Adipocyte (in vitro differentiated cells): ENCODE data around the gene DIP2B.
"Not testable (repeated sequence)": the region's sequence is repeated elsewhere in the genome, so short reads cannot be mapped to it uniquely, and the experiment has no call there.

ENCODE experiments used
- DNase-seq: peaks from one replicate; pipeline ENCODE4 v3.0.0-alpha.2; 2015; ENCODE audit warnings: low read depth
- H3K27me3 ChIP-seq: replicated peaks from 2 replicates; pipeline ENCODE4 v1.7.0; 2013; ENCODE audit warnings: mild to moderate bottlenecking, low read length, moderate library complexity; ENCODE audit not compliant: control insufficient read depth, insufficient read depth
- H3K36me3 ChIP-seq: 2 replicates; pipeline ENCODE4 v1.7.0; 2013; ENCODE audit warnings: low read length, mild to moderate bottlenecking, moderate library complexity; ENCODE audit not compliant: control insufficient read depth, insufficient read depth, severe bottlenecking
- H3K4me1 ChIP-seq: 2 replicates; pipeline ENCODE4 v1.7.0; 2013; ENCODE audit warnings: mild to moderate bottlenecking, low read length, moderate library complexity; ENCODE audit not compliant: control insufficient read depth, insufficient read depth
- H3K4me3 ChIP-seq: 2 replicates; pipeline ENCODE4 v1.7.0; 2013; ENCODE audit warnings: mild to moderate bottlenecking, low read length, moderate library complexity
- H3K9ac ChIP-seq: 2 replicates; pipeline ENCODE4 v1.7.0; 2013; ENCODE audit warnings: mild to moderate bottlenecking, low read length, moderate library complexity
- H3K9me3 ChIP-seq: 2 replicates; pipeline ENCODE4 v1.7.0; 2013; ENCODE audit warnings: mild to moderate bottlenecking, low read length, moderate library complexity; ENCODE audit not compliant: control insufficient read depth

Gene DIP2B

DNA sequence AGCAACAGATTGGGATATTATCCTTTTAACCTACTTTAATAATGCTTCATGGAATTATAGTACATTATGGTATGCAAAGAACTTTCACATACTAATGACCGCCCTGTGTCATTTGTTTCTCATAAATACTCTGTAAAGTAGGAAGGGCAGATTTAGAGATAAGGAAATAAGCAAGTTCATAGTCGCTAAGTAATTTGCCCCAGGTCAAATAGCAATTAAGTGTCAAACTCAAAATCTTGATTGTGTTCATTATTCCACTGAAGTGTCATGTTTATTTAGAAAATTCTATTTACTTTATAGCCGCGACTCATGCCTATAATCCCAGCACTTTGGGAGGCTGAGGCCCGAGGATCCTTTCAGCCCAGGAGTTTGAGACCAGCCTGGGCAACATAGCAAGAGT lies 160.4 kb downstream of the DIP2B start:
- Histone ChIP-seq H3K27me3 (no peaks in the 10 kb centered on the region), H3K9me3 (no peaks in the 10 kb centered on the region), H3K9ac (no peak overlapping the region), H3K4me1 (peaks cover 5% of the 10 kb centered on the region), H3K36me3 (peaks cover 2% of the 10 kb centered on the region), H3K4me3 (no peak overlapping the region)
- no peak for DNase-seq

- peaks cover 2% of the 10 kb centered on the region for H3K36me3 ChIP-seq
- no peaks in the 10 kb centered on the region for H3K9me3 ChIP-seq
- H3K4me1 ChIP-seq: peaks cover 5% of the 10 kb centered on the region
- no peaks in the 10 kb centered on the region for H3K27me3 ChIP-seq
- H3K4me3 ChIP-seq: no peak overlapping the region
- no peak for DNase-seq
- no peak overlapping the region for H3K9ac ChIP-seq
Measured at GRCh38 chr12:50665609-50666008, 160.8 kb downstream of the DIP2B start.

- no peaks in the 10 kb centered on the region for H3K9me3 ChIP-seq
- no peak for DNase-seq
- H3K36me3 ChIP-seq: peaks cover 2% of the 10 kb centered on the region
- no peak overlapping the region for H3K4me3 ChIP-seq
- H3K9ac ChIP-seq: no peak overlapping the region
- peaks cover 5% of the 10 kb centered on the region for H3K4me1 ChIP-seq
- H3K27me3 ChIP-seq: no peaks in the 10 kb centered on the region
Measured at GRCh38 chr12:50666023-50666422, 161.2 kb downstream of the DIP2B start.

- Histone ChIP-seq H3K27me3 (no peaks in the 10 kb centered on the region), H3K36me3 (peaks cover 23% of the 10 kb centered on the region), H3K4me1 (no peaks in the 10 kb centered on the region), H3K9ac (no peak overlapping the region), H3K4me3 (no peak overlapping the region), H3K9me3 (no peaks in the 10 kb centered on the region)
- DNase-seq: no peak
Measured at GRCh38 chr12:50672158-50672557, 167.4 kb downstream of the DIP2B start.

DNA sequence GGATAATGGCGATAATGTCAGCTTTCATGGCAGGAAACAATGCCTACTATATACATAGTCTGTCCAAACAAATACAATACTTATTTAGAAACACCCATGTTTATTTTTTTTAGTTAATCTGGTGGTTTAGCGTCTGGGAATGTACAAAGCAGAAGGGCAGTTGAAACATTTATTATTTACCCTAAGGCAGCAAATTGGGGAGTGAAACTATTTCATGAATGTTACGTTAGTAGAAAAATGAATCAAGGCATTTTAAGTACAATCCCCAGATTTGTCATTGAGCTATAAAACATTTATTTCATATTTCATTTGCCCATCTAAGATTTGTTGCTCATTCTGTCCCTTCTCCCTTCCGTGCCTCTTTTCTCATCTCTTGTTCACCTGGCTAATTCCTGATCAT lies 172.0 kb downstream of the DIP2B start:
- Histone ChIP-seq H3K4me1 (no peaks in the 10 kb centered on the region), H3K27me3 (no peaks in the 10 kb centered on the region), H3K36me3 (peaks cover 19% of the 10 kb centered on the region), H3K4me3 (no peak overlapping the region), H3K9ac (no peak overlapping the region), H3K9me3 (no peaks in the 10 kb centered on the region)
- peak; percentile 75 for DNase-seq

GRCh38 chr12:50677858-50678257 lies 173.1 kb downstream of the DIP2B start:
- Histone ChIP-seq H3K4me1 (no peaks in the 10 kb centered on the region), H3K9ac (no peak overlapping the region), H3K36me3 (peaks cover 19% of the 10 kb centered on the region), H3K27me3 (no peaks in the 10 kb centered on the region), H3K9me3 (no peaks in the 10 kb centered on the region), H3K4me3 (no peak overlapping the region)
- peak; percentile 54 for DNase-seq

DNA sequence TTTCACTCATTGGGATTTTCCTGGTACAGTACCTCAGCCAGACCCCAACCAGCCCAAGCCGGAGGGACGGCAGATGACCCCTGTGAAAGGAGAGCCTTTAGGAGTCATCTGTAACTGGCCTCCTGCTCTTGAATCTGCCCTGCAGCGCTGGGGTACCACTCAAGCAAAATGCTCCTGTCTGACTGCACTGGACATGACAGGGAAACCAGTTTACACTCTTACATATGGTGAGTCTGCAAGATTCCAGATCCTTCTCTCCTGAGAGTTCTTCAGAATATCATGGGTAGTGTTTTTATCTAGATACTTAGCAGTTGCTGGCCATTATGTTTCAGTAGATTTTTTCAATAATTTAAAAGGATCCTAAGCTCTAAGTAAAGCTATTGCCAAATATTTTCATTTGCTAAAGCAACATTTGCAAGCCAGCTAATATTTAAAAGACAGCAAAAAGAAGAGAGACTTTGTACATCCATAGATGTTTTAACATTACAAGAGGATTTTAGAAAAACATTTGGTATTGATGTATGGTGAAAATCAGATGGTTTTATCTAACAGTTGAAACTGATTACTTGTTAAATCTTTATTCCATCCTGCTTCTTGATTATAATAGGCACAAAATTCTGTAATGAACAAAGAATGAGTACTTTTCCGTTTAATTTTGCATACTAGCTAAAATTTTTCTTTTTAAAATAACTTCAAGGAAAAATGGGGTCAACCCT lies 174.0 kb downstream of the DIP2B start:
- Histone ChIP-seq H3K9ac (no peak overlapping the region), H3K4me1 (no peaks in the 10 kb centered on the region), H3K36me3 (peaks cover 19% of the 10 kb centered on the region), H3K27me3 (no peaks in the 10 kb centered on the region), H3K4me3 (no peak overlapping the region), H3K9me3 (no peaks in the 10 kb centered on the region)
- peak; percentile 24 for DNase-seq

GRCh38 chr12:50679612-50680011 lies 174.8 kb downstream of the DIP2B start:
- Histone ChIP-seq H3K9ac (no peak overlapping the region), H3K4me3 (no peak overlapping the region), H3K36me3 (peaks cover 15% of the 10 kb centered on the region), H3K4me1 (no peaks in the 10 kb centered on the region), H3K9me3 (no peaks in the 10 kb centered on the region), H3K27me3 (no peaks in the 10 kb centered on the region)
- DNase-seq: peak; percentile 13

DNA sequence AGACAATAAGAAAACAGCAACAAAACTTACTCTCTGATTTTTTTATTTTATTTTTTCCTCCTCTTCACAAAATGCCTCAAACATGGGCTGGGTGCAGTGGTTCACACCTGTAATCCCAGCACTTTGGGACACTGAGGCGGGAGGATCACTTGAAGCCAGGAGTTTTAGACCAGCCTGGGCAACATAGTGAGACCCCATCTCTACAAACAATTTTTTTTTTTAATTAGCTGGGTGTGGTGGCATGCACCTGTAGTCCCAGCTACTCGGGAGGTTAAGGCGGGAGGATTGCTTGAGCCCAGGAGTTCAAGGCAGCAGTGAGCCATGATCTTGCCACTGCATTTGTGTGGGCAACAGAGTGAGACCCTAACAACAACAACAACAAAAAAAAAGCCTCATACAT lies 176.3 kb downstream of the DIP2B start:
- H3K36me3 ChIP-seq, H3K27me3 ChIP-seq, H3K9me3 ChIP-seq, DNase-seq, H3K4me1 ChIP-seq, H3K9ac ChIP-seq, H3K4me3 ChIP-seq: not testable (repeated sequence)

DNA sequence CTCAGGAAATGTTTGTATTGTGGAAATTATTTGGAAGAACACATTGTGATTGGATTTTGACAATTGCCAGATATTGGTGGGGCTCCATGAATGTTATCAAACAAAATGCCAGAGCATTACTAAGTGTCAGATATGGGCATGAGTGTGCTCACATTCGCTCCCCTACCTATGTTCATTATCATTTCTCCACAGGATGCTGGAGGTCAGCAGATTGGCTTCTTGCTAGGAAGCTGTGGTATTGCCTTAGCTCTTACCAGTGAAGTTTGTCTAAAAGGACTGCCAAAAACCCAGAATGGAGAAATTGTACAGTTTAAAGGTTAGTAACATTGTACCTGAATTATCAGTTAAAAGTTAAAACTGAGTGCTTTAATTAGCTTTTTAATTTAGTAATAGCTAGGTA lies 180.9 kb downstream of the DIP2B start:
- peaks cover 25% of the 10 kb centered on the region for H3K36me3 ChIP-seq
- no peak overlapping the region for H3K4me3 ChIP-seq
- DNase-seq: no peak
- H3K9ac ChIP-seq: no peak overlapping the region
- H3K27me3 ChIP-seq: no peaks in the 10 kb centered on the region
- H3K4me1 ChIP-seq: peaks cover 2% of the 10 kb centered on the region
- no peaks in the 10 kb centered on the region for H3K9me3 ChIP-seq

DNA sequence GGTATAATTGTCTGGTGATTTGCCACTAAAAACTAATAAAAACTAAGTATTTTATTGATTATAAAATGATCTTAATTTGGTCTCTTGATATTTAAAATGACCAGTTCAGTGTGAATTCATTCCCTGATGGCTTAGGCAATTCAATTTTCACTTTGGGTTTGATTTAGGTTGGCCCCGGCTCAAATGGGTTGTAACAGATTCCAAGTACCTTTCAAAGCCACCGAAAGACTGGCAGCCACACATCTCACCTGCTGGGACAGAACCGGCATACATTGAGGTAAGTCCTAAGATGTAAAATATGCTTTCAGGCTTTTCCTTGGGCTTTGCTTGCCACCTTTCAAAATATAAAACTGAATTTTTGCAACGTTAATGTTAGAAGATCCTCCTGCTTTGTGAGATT lies 181.6 kb downstream of the DIP2B start:
- no peak for DNase-seq
- peaks cover 25% of the 10 kb centered on the region for H3K36me3 ChIP-seq
- H3K9ac ChIP-seq: no peak overlapping the region
- no peaks in the 10 kb centered on the region for H3K9me3 ChIP-seq
- peaks cover 8% of the 10 kb centered on the region for H3K4me1 ChIP-seq
- H3K27me3 ChIP-seq: no peaks in the 10 kb centered on the region
- H3K4me3 ChIP-seq: no peak overlapping the region

- H3K36me3 ChIP-seq: peaks cover 25% of the 10 kb centered on the region
- no peak for DNase-seq
- H3K4me1 ChIP-seq: peaks cover 8% of the 10 kb centered on the region
- H3K9me3 ChIP-seq: no peaks in the 10 kb centered on the region
- H3K27me3 ChIP-seq: no peaks in the 10 kb centered on the region
- no peak overlapping the region for H3K9ac ChIP-seq
- no peak overlapping the region for H3K4me3 ChIP-seq
Measured at GRCh38 chr12:50686976-50687375, 182.2 kb downstream of the DIP2B start.
